Fibroblast of mammary gland (primary cell): ENCODE measurements around the gene S1PR1.
A peak's percentile ranks its signal among the peaks of the same experiment; 100 is the strongest.

Experiments
- DNase-seq: peaks from one replicate; pipeline ENCODE4 v3.0.0-alpha.2; 2010; ENCODE audit warnings: low read depth
- H3K4me3 ChIP-seq: 2 replicates; pipeline ENCODE4 v1.5.1; 2011; ENCODE audit warnings: low read depth, mild to moderate bottlenecking, low read length, moderate library complexity; ENCODE audit not compliant: control insufficient read depth
- TF ChIP-seq, protein P1 (sequence below): conservative IDR thresholded peaks from 2 replicates; pipeline ENCODE4 v1.5.1; 2011; ENCODE audit warnings: low read depth, low read length, inconsistent platforms; ENCODE audit not compliant: control insufficient read depth, insufficient read depth

Gene S1PR1

GRCh38 chr1:101247404-101248287, 10.8 kb downstream of the S1PR1 start:
- no peak for DNase-seq
- TF ChIP-seq, protein P1, sequence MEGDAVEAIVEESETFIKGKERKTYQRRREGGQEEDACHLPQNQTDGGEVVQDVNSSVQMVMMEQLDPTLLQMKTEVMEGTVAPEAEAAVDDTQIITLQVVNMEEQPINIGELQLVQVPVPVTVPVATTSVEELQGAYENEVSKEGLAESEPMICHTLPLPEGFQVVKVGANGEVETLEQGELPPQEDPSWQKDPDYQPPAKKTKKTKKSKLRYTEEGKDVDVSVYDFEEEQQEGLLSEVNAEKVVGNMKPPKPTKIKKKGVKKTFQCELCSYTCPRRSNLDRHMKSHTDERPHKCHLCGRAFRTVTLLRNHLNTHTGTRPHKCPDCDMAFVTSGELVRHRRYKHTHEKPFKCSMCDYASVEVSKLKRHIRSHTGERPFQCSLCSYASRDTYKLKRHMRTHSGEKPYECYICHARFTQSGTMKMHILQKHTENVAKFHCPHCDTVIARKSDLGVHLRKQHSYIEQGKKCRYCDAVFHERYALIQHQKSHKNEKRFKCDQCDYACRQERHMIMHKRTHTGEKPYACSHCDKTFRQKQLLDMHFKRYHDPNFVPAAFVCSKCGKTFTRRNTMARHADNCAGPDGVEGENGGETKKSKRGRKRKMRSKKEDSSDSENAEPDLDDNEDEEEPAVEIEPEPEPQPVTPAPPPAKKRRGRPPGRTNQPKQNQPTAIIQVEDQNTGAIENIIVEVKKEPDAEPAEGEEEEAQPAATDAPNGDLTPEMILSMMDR: no peak
- no peak overlapping the region for H3K4me3 ChIP-seq

DNA sequence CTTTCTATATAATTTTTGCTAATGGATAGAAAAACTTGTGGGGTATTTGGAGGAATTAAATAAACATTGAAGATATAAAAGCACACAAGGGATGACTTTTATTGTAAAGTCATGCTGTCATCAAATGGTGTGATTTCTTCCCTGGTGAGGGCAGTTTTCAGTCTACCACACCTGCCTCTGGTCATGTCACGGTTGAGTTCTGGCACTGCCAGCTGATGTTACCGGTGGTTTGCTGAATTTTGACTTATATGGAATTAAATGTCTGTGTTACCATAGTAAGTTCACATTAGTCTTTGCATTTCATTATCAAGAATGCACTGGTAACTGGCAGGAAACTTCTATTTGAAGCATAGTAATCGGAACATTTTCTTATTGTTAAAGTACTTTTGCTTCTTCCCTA, 13.4 kb downstream of the S1PR1 start:
- TF ChIP-seq, protein P1: no peak
- no peak for DNase-seq

GRCh38 chr1:101250656-101251272, 13.9 kb downstream of the S1PR1 start:
- H3K4me3 ChIP-seq: no peak overlapping the region
- TF ChIP-seq, protein P1: no peak
- no peak for DNase-seq

More for the DNA sequence above, 13.4 kb downstream of the S1PR1 start:
- no peak overlapping the region for H3K4me3 ChIP-seq

- no peak overlapping the region for H3K4me3 ChIP-seq
- TF ChIP-seq, protein P1: no peak
- DNase-seq: no peak
These were observed 14.7 kb downstream of the S1PR1 start for GRCh38 chr1:101251504-101251903.

GRCh38 chr1:101253976-101254674, 17.3 kb downstream of the S1PR1 start:
- TF ChIP-seq, protein P1: no peak
- peak; percentile 89 for DNase-seq
- no peak overlapping the region for H3K4me3 ChIP-seq

DNA sequence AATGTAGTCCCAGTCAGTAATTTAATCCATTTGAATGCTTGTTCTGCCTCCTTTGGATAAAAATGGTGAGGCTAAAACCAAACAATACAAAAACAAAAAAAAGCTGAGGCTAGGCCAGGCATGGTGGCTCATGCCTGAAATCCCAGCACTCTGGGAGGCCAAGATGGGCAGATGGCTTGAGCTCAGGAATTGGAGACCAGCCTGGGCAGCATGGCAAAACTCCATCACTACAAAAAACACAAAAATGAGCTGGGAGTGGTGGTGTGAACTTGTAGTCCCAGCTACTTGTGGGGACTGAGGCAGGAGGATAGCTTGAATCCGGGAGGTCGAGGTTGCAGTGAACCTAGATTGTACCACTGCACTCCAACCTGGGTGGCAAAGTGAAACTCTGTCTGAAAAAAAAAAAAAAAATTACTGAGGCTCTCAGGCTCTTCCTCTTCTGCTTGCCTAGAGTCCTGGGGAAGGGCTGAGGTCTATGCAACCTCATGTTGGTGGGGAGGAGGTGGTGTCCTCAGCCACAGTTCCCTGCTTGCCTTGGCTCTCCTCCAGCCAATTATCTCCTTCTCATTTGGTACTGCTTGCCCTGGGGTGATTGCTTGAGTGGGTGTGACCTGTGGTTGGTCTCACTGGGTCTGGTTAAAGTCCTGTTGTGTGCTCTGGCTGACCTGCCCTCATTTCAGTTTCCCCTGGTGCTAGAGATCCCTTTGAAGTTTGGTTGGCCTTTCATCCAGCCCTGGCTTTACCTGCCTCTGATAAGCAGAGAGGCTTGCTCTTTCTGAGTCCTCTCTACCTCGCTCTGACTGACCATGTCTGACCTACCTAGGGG, 20.9 kb downstream of the S1PR1 start:
- TF ChIP-seq, protein P1: no peak
- H3K4me3 ChIP-seq: no peak overlapping the region
- no peak for DNase-seq
